ENCODE measurements around the gene C1QTNF9. TPM values are rescaled to one million over a fixed set of nuclear protein-coding genes. Genes with fewer than 3 reads are reported as not detected.

Gene C1QTNF9
- total and polyA plus RNA-seq, 8 donors = 0.09 to 0.73 (median 0.33) TPM; not detected in 2

- Histone ChIP-seq H3K9me3 (no peaks in the 10 kb centered on the region), H3K27me3 (no peaks in the 10 kb centered on the region), H3K27ac (no peak overlapping the region), H3K4me1 (peaks cover 3 to 16% (median 8%) of the 10 kb centered on the region in 3 donors), H3K4me3 (no peak overlapping the region), H3K36me3 (no peaks in the 10 kb centered on the region)
- WGBS, 2 donors = 88 to 90% methylated on average over 3 of the region's 3 CpGs
- FAIRE-seq (no peak), ATAC-seq (no peak), DNase-seq (no peak)
- intact Hi-C loops (cut with DNase I) = loop anchor here in 1 of 3 donors (10.0 kb wide), 1 partner anchor 1417 kb away; no protein-coding TSS in a partner anchor
- no peak for TF ChIP-seq CTCF (IDR thresholded peaks at IDR 0.05)
Measured at GRCh38 chr13:24351423-24351822, 42.0 kb downstream of the C1QTNF9 start.

- Histone ChIP-seq H3K36me3 (no peaks in the 10 kb centered on the region), H3K4me3 (no peak overlapping the region), H3K27me3 (no peaks in the 10 kb centered on the region), H3K27ac (no peak overlapping the region), H3K4me1 (peaks cover 0 to 7% (median 3%) of the 10 kb centered on the region in 3 donors), H3K9me3 (no peaks in the 10 kb centered on the region)
- DNase-seq (no peak), FAIRE-seq (no peak), ATAC-seq (no peak)
- TF ChIP-seq CTCF (IDR thresholded peaks at IDR 0.05) = no peak
- 59 to 81% methylated on average over 1 of the region's 1 CpG for WGBS, 2 donors
- intact Hi-C loops (cut with DNase I) = loop anchor here in 1 of 3 donors (10.0 kb wide), 1 partner anchor 1419 kb away; no protein-coding TSS in a partner anchor
Measured at GRCh38 chr13:24353736-24354135, 44.4 kb downstream of the C1QTNF9 start.

- no peaks in the 10 kb centered on the region for H3K4me1 ChIP-seq
- H3K4me3 ChIP-seq = no peak overlapping the region
- no peak for DNase-seq
- H3K27ac ChIP-seq = no peak overlapping the region
- H3K36me3 ChIP-seq = no peaks in the 10 kb centered on the region
- intact Hi-C loops (cut with DNase I) = loop anchor here in 2 of 3 donors (5.0 to 10.0 kb wide), 2 partner anchors 1420 to 1423 kb away; no protein-coding TSS in a partner anchor
- H3K27me3 ChIP-seq = no peaks in the 10 kb centered on the region
- ATAC-seq = no peak
- WGBS, 2 donors = 93 to 95% methylated on average over 13 of the region's 13 CpGs
- FAIRE-seq = no peak
- H3K9me3 ChIP-seq = no peaks in the 10 kb centered on the region
- TF ChIP-seq CTCF (IDR thresholded peaks at IDR 0.05) = no peak
Measured at GRCh38 chr13:24355103-24355502, 45.7 kb downstream of the C1QTNF9 start.

GRCh38 chr13:24356270-24356669, 46.9 kb downstream of the C1QTNF9 start:
- no peak for ATAC-seq
- Histone ChIP-seq H3K27ac (no peak overlapping the region), H3K27me3 (no peaks in the 10 kb centered on the region), H3K9me3 (no peaks in the 10 kb centered on the region), H3K36me3 (no peaks in the 10 kb centered on the region), H3K4me1 (no peaks in the 10 kb centered on the region), H3K4me3 (no peak overlapping the region)
- no peak for TF ChIP-seq CTCF (IDR thresholded peaks at IDR 0.05)
- no peak for DNase-seq
- no peak for FAIRE-seq
- WGBS, 2 donors = 81 to 87% methylated on average over 7 of the region's 7 CpGs
- intact Hi-C loops (cut with DNase I) = loop anchor here in 2 of 3 donors (5.0 to 10.0 kb wide), 2 partner anchors 1421 to 1424 kb away; no protein-coding TSS in a partner anchor

GRCh38 chr13:24356837-24357236, 47.5 kb downstream of the C1QTNF9 start:
- no peaks in the 10 kb centered on the region for H3K36me3 ChIP-seq
- H3K4me3 ChIP-seq = no peak overlapping the region
- ATAC-seq (no peak), DNase-seq (no peak), FAIRE-seq (no peak)
- H3K9me3 ChIP-seq = no peaks in the 10 kb centered on the region
- H3K4me1 ChIP-seq = no peaks in the 10 kb centered on the region
- H3K27me3 ChIP-seq = no peaks in the 10 kb centered on the region
- TF ChIP-seq CTCF (IDR thresholded peaks at IDR 0.05) = no peak
- WGBS, 2 donors = 85 to 91% methylated on average over 7 of the region's 7 CpGs
- intact Hi-C loops (cut with DNase I) = loop anchor here in 2 of 3 donors (5.0 to 10.0 kb wide), 2 partner anchors 1422 to 1425 kb away; no protein-coding TSS in a partner anchor
- no peak overlapping the region for H3K27ac ChIP-seq
